Fibroblast of gingiva (primary cell): ENCODE measurements around the gene ACAD9.
A peak's percentile ranks its signal among the peaks of the same experiment; 100 is the strongest.

Source experiments
- DNase-seq: peaks from one replicate; pipeline ENCODE4 v3.0.0-alpha.2; 2011; ENCODE audit warnings: low read depth

ACAD9 gene

GRCh38 chr3:128935922-128936321, 56.5 kb downstream of the ACAD9 start:
- DNase-seq = no peak

GRCh38 chr3:128936341-128936740, 56.9 kb downstream of the ACAD9 start:
- no peak for DNase-seq

DNA sequence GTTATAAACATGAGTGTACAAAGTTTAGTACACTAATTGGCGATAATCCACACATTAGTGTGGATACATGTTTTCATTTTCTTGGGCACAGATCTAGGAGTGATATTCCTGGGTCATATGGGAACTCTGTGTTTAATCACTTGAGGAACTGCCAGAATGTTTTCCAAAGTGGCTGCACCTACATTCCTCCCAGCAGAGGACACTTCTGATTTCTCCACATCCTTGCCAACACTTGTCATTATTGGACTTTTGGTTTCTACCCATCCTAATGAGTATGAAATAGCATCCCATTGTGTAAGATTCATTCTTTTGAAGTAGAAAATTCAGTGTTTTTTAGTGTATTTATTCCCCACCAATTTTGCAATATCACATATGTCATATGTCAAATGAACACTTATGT, 60.8 kb downstream of the ACAD9 start:
- DNase-seq = no peak

DNA sequence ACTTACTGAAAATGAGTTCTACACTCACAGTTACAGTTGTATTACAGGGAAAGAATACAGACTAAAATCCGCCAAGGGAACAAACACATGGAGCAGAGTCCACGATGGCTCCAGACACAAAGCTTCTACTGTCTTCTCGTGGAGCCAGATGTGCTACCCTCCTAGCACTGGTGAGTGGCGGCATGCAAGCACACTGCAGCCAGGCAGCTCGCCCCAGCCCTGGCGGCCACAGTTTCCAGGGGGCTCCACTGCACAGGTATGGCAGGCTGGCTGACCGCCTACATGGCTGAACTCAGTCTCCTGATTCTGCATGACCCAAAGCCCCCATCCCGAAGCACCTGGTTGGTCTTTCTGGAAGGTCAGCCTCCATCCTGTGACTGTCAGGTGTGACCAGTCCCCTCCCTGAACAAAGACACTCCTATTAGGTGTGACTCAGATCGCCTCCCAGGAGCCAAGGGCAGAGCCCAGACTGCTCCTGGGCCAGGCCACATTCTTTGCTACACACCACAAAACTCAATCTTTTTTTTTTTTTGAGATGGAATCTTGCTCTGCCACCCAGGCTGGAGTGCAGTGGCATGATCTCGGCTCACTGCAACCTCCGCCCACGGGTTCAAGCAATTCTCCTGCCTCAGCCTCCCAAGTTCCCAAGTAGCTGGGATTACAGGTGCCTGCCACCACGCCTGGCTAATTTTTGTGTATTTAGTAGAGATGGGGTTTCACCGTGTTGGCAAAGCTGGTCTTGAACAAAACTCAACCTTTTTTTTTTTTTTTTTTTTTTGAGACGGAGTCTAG, 62.9 kb downstream of the ACAD9 start:
- no peak for DNase-seq

GRCh38 chr3:128945041-128945877, 65.8 kb downstream of the ACAD9 start:
- no peak for DNase-seq

DNA sequence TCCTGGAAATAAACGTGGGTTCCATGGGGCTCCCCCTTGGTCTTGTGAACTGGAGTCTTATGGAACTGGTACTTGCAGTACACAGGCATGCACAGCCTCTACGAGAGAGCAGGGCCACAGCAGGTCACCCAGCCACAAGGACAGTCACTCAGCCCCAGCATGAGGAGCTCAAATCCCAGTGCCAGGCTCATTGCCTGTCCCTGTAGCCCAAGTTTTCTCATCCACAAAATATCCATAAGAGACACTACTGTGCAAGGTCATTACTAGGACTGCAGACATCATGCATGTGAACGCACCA, 66.4 kb downstream of the ACAD9 start:
- no peak for DNase-seq

GRCh38 chr3:128946411-128946810, 67.0 kb downstream of the ACAD9 start:
- no peak for DNase-seq

- DNase-seq = no peak
Observed at GRCh38 chr3:128949158-128949557, 69.7 kb downstream of the ACAD9 start.

DNA sequence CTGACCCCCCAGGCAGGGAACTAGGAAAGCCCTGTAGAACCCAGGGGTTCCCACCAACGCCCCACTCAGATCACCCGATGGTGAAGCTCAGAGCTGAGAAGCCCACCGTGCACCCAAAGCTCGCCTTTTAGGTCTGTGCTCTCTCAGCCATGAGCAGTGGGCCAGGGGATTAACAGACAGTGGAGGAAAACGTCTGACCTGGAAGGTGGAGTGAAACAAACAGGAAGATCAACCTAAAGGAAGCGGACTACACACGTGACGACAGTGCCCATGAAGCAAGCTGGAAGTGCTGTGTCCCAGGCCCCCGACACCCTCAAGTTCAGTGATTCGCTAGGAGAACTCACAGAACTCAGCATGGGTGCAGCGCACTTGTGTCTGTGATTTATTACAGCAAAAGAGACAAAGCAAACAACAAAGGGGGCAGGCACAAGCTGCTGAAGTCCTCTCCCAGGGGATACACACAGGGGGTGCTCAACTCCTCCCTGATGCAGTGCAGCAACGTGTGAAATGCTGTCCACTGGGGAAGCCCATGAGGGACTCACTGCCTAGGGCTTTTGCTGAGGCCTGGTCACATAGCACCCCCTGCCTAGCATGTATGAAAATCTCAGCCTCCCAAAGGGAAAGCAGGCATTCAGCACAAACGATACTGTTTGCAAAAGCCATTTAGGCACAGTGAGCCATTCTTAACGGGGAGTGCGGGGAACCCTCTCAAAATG, 71.0 kb downstream of the ACAD9 start:
- peak; percentile 13 for DNase-seq

DNA sequence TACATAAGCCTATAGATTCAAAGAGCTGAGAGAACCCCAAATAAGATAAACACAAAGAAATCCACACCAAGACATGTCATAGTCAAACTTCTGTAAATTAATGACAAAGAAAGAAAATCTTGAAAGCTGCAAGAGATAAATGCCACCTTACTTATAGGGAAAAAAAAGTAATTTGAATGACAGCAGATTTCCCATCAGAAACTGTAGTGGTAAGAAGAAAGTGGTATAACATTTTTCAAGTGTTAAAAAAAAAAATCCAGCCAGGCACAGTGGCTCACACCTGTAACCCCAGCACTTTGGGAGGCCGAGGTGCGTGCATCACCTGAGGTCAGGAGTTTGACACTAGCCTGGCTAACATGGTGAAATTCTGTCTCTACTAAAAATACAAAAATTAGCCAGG, 77.0 kb downstream of the ACAD9 start:
- no peak for DNase-seq
